ENCODE data around the gene HOXC10. TPM values are rescaled to one million over a fixed set of nuclear protein-coding genes. Genes with fewer than 3 reads are reported as not detected.

The HOXC10 gene
- total RNA-seq, 1 donor from 2014 or later, result 1.8 TPM

GRCh38 chr12:54039417-54040147 lies 54.6 kb downstream of the HOXC10 start:
- no peak for TF ChIP-seq CTCF (conservative IDR thresholded peaks at IDR 0.05)
- peaks cover 3% of the 10 kb centered on the region for H3K36me3 Mint-ChIP-seq (ENCODE audit: low read depth)
- no peak overlapping the region for H3K27ac Mint-ChIP-seq (ENCODE audit: unreplicated experiment)
- DNase-seq (ENCODE audit: low read depth, low spot score), result no peak
- H3K4me3 Mint-ChIP-seq, result peak overlapping the region; percentile 84
- peaks cover 3% of the 10 kb centered on the region for H3K4me1 Mint-ChIP-seq
- H3K9me3 Mint-ChIP-seq, result no peaks in the 10 kb centered on the region
- peaks cover 100% of the 10 kb centered on the region for H3K27me3 Mint-ChIP-seq (ENCODE audit: low read depth)

Small RNAs within 50 kb of the gene (microRNA-seq; reads per million reads assigned to microRNA genes)
- gene MIR196A2 (762 reads per million, percentile 78 among the genes with 10 or more reads in this experiment), gene MIR615 (2,623 reads per million, percentile 88 among the genes with 10 or more reads in this experiment)

Other genes with a start within 250 kb of the HOXC10 start
- gene CISTR, start 233.2 kb upstream of the HOXC10 start, total RNA-seq, result 0.61 TPM in 1 of 2 replicates, not detected in the other
- gene HOXC13, start 46.3 kb upstream of the HOXC10 start, total RNA-seq, result not detected in 2 replicates
- not detected in 2 replicates for gene HOXC12, start 30.2 kb upstream of the HOXC10 start, total RNA-seq
- not detected in 2 replicates for gene HOXC11, start 12.0 kb upstream of the HOXC10 start, total RNA-seq
- not detected in 2 replicates for gene HOTAIR, start 10.2 kb upstream of the HOXC10 start, total RNA-seq
- gene HOXC9, start 15.0 kb downstream of the HOXC10 start, total RNA-seq, result 5.6 and 6.3 TPM in 2 replicates
- gene HOXC8, start 23.8 kb downstream of the HOXC10 start, total RNA-seq, result 4.5 and 4.8 TPM in 2 replicates
- gene HOXC6, start 43.3 kb downstream of the HOXC10 start, total RNA-seq, result 10.7 and 11.0 TPM in 2 replicates
- gene HOXC5, start 47.9 kb downstream of the HOXC10 start, total RNA-seq, result 3.5 and 3.8 TPM in 2 replicates
- gene HOXC4, start 68.7 kb downstream of the HOXC10 start, total RNA-seq, result 5.6 and 8.3 TPM in 2 replicates
- 36.9 and 38.6 TPM in 2 replicates for gene SMUG1, start 203.8 kb downstream of the HOXC10 start, total RNA-seq

All from neural crest cell (in vitro differentiated cells).